Measurements from ENCODE around the gene LIMK1.

The LIMK1 gene

DNA sequence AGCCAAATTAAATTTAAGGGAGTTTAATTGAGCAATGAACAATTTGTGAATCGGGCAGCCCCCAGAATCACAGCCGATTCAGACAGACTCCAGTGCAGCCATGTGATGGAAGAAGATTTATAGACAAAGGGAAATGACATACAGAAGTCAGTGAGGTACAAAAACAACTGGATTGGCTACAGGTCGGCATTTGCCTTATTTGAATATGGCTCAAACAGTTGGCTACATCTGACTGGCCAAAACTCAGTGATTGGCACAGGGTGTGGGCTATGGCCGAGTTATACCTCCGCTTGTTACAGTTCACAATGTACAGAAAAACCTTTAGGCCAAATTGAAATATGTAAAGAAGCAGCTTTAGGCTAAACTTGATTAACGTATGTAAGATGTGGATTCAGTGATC is 59.8 kb downstream of the LIMK1 start:
- Histone ChIP-seq H3K27ac (no peak overlapping the region), H3K4me3 (no peak overlapping the region)
- no peak for DNase-seq (ENCODE audit: low spot score)
- TF ChIP-seq, protein P1, sequence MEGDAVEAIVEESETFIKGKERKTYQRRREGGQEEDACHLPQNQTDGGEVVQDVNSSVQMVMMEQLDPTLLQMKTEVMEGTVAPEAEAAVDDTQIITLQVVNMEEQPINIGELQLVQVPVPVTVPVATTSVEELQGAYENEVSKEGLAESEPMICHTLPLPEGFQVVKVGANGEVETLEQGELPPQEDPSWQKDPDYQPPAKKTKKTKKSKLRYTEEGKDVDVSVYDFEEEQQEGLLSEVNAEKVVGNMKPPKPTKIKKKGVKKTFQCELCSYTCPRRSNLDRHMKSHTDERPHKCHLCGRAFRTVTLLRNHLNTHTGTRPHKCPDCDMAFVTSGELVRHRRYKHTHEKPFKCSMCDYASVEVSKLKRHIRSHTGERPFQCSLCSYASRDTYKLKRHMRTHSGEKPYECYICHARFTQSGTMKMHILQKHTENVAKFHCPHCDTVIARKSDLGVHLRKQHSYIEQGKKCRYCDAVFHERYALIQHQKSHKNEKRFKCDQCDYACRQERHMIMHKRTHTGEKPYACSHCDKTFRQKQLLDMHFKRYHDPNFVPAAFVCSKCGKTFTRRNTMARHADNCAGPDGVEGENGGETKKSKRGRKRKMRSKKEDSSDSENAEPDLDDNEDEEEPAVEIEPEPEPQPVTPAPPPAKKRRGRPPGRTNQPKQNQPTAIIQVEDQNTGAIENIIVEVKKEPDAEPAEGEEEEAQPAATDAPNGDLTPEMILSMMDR (IDR thresholded peaks at IDR 0.05): no peak

DNA sequence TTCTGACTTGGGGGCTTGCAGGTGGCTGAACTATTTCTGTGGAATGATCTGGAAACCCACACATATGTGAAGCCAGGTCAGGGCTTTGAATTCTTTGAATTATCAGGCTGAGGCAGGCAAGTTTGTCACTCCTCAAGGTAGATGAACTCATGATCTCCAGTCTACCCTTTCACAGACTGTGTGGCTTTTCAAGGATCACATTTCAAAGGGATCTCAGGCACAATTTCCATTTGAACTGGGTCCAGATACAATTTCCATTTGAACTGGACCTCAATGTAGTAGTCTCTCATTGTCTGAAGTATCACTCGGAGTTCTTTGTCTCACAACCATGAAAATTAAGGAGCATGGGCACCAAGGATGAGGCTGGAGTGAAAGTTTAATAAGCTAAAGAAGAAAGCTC is 64.9 kb downstream of the LIMK1 start:
- DNase-seq (ENCODE audit: low spot score): no peak
- H3K4me3 ChIP-seq: no peak overlapping the region
- TF ChIP-seq, protein P1 (IDR thresholded peaks at IDR 0.05): no peak
- no peak overlapping the region for H3K27ac ChIP-seq

DNA sequence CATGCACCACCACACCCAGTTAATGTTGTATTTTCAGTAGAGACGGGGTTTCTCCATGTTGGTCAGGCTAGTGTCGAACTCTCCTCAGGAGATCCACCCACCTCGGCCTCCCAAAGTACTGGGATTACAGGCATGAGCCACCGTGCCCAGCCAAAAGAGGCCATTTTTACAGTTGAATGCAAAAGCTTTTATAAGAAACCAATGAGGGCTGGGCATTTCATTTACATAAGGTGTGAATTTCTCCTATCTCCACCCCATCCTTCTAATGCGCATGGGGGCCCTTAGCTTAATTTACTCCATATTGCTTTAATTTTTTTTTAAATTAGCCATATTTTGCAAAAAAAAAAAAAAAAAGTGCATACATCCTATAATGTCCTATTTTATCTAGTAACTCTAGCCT is 65.5 kb downstream of the LIMK1 start:
- TF ChIP-seq, protein P1 (IDR thresholded peaks at IDR 0.05): no peak
- Histone ChIP-seq H3K4me3 (no peak overlapping the region), H3K27ac (no peak overlapping the region)
- DNase-seq (ENCODE audit: low spot score): no peak

- DNase-seq (ENCODE audit: low spot score): no peak
- TF ChIP-seq, protein P1 (IDR thresholded peaks at IDR 0.05): no peak
- H3K27ac ChIP-seq: no peak overlapping the region
- H3K4me3 ChIP-seq: no peak overlapping the region
These were observed 66.0 kb downstream of the LIMK1 start for GRCh38 chr7:74149603-74150002.

- TF ChIP-seq, protein P1 (IDR thresholded peaks at IDR 0.05): no peak
- Histone ChIP-seq H3K4me3 (no peak overlapping the region), H3K27ac (no peak overlapping the region)
- no peak for DNase-seq (ENCODE audit: low spot score)
These were observed 70.1 kb downstream of the LIMK1 start for GRCh38 chr7:74153736-74154135.

- no peak for DNase-seq (ENCODE audit: low spot score)
- TF ChIP-seq, protein P1 (IDR thresholded peaks at IDR 0.05): no peak
- Histone ChIP-seq H3K27ac (no peak overlapping the region), H3K4me3 (no peak overlapping the region)
These were observed 72.3 kb downstream of the LIMK1 start for GRCh38 chr7:74155810-74156395.

- DNase-seq (ENCODE audit: low spot score): no peak
- H3K27ac ChIP-seq: no peak overlapping the region
- no peak overlapping the region for H3K4me3 ChIP-seq
- TF ChIP-seq, protein P1 (IDR thresholded peaks at IDR 0.05): no peak
These were observed 74.0 kb downstream of the LIMK1 start for GRCh38 chr7:74157605-74158004.
